GM12878 (cell line): ENCODE results near the gene DSTN. TPM values are rescaled to one million over a fixed set of nuclear protein-coding genes. Genes with fewer than 3 reads are reported as not detected.

ENCODE experiments used
- ATAC-seq: fragments of 200-7000 bp; cut with Tn5 transposase; 3 replicates; pipeline ENCODE4 v1.9.1; 2020; ENCODE audit warnings: mild to moderate bottlenecking, moderate library complexity
- BruUV-seq: library from RNA; stranded (reverse); fragments of 400-500 nt; replicated peaks from 2 replicates; lab custom pipeline; 2021; lab: Mats Ljungman, UMichigan
- CTCF ChIA-PET: fragments of 300-600 bp; sonication (Branson Sonifier 250); formaldehyde crosslinking; extraction: SDS; loops from one replicate; lab custom pipeline; 2021; ENCODE audit warnings: inconsistent platforms; lab: Yijun Ruan, JAX
- POLR2A ChIA-PET: fragments of 350-600 bp; formaldehyde crosslinking; extraction: SDS; loops from one replicate; lab custom pipeline; 2021; ENCODE audit warnings: inconsistent platforms; lab: Charles Lee
- RAD21 ChIA-PET: fragments of 300-600 bp; sonication (Branson Sonifier 250); formaldehyde crosslinking; loops from one replicate; lab custom pipeline; 2023; ENCODE audit warnings: antibody characterized with exemption; ENCODE audit not compliant: unreplicated experiment; lab: Charles Lee
- SMC1A ChIA-PET: fragments of 300-600 bp; sonication (Branson Sonifier 250); formaldehyde crosslinking; loops from one replicate; lab custom pipeline; 2023; ENCODE audit not compliant: unreplicated experiment, uncharacterized antibody; lab: Charles Lee
- DNase-seq: peaks from one replicate; pipeline ENCODE4 v3.0.0-alpha.2; 2011; ENCODE audit warnings: low read depth, low spot score
- FAIRE-seq: peaks from 3 replicates; lab custom pipeline; 2011; peaks lifted over from hg19 to GRCh38; lab: Jason Lieb, UNC
- H2AFZ ChIP-seq: 2 replicates; pipeline ENCODE4 v1.6.0; 2011; ENCODE audit warnings: low read depth, low read length, control low read depth; ENCODE audit not compliant: control insufficient read depth
- H3K27ac ChIP-seq: 2 replicates; pipeline ENCODE4 v1.5.1; 2011; ENCODE audit warnings: control low read depth; ENCODE audit not compliant: control insufficient read depth, insufficient read depth
- H3K27me3 ChIP-seq, 2 experiments: replicated peaks in 1 of 2; 2 replicates each; pipeline versions ENCODE4 v1.6.0 to v1.6.1; 2011; ENCODE audit warnings: low read length in 1 of 2; ENCODE audit not compliant: control insufficient read depth in 2 of 2, insufficient read depth in 2 of 2
- H3K36me3 ChIP-seq, 2 experiments: 2 replicates each; pipeline ENCODE4 v1.5.1; 2011; ENCODE audit warnings: low read length in 1 of 2; ENCODE audit not compliant: control insufficient read depth in 2 of 2, insufficient read depth in 2 of 2
- H3K4me1 ChIP-seq: 2 replicates; pipeline ENCODE4 v1.6.1; 2011; ENCODE audit warnings: mild to moderate bottlenecking, low read length, moderate library complexity, mixed read lengths; ENCODE audit not compliant: control insufficient read depth, insufficient read depth
- H3K4me2 ChIP-seq: 2 replicates; pipeline ENCODE4 v1.6.0; 2011; ENCODE audit warnings: control low read depth; ENCODE audit not compliant: control insufficient read depth, insufficient read depth
- H3K4me3 ChIP-seq: fragments of 200-600 bp; sonication (generic); 2 replicates; pipeline ENCODE4 v1.5.1; 2016
- H3K79me2 ChIP-seq: 2 replicates; pipeline ENCODE4 v1.6.0; 2011; ENCODE audit warnings: low read length; ENCODE audit not compliant: control insufficient read depth, insufficient read depth
- H3K9ac ChIP-seq: 2 replicates; pipeline ENCODE4 v1.8.0; 2011; ENCODE audit warnings: low read length, control low read depth, mixed read lengths; ENCODE audit not compliant: control insufficient read depth, insufficient read depth
- H3K9me3 ChIP-seq: replicated peaks from 3 replicates; pipeline ENCODE4 v1.5.1; 2011; ENCODE audit warnings: mild to moderate bottlenecking, low read length; ENCODE audit not compliant: control insufficient read depth, insufficient read depth
- H4K20me1 ChIP-seq: 2 replicates; pipeline ENCODE4 v1.6.0; 2011; ENCODE audit not compliant: control insufficient read depth, insufficient read depth
- ASH2L ChIP-seq: fragments of 300-600, 200-600 bp; sonication (generic); IDR thresholded peaks from 2 replicates; pipeline ENCODE4 v1.6.1; 2017; ENCODE audit warnings: low read depth, mild to moderate bottlenecking, borderline replicate concordance
- CREM ChIP-seq: IDR thresholded peaks from 2 replicates; pipeline ENCODE4 v1.6.1; 2014; ENCODE audit warnings: antibody characterized with exemption, low read depth
- MEF2A ChIP-seq: IDR thresholded peaks from 2 replicates; pipeline ENCODE4 v1.6.1; 2011; ENCODE audit warnings: low read depth, mild to moderate bottlenecking, low read length, moderate library complexity; ENCODE audit not compliant: insufficient read depth
- MYC ChIP-seq: IDR thresholded peaks from 2 replicates; pipeline ENCODE4 v1.6.1; 2011; ENCODE audit warnings: mild to moderate bottlenecking, low read length, moderate library complexity, inconsistent platforms; ENCODE audit not compliant: insufficient read depth, insufficient replicate concordance, insufficient read length, severe bottlenecking
- SPI1 ChIP-seq: IDR thresholded peaks from 2 replicates; pipeline ENCODE4 v1.6.1; 2011; ENCODE audit warnings: low read depth, mild to moderate bottlenecking, low read length, moderate library complexity, borderline replicate concordance; ENCODE audit not compliant: insufficient read depth
- WGBS: methylation state at CpG from one replicate; pipeline ENCODE4 v1.1.6; 2016; ENCODE audit warnings: low lambda C conversion rate; ENCODE audit not compliant: insufficient replicate concordance, insufficient coverage; ENCODE audit errors: missing lambda C conversion rate; 5-methylcytosine and 5-hydroxymethylcytosine counted together
- in situ Hi-C: fragments of 300-500 bp; cut with MboI; formaldehyde crosslinking; loops from 9 replicates; pipeline ENCODE4 v1.14.3; 2018; ENCODE audit warnings: mixed read lengths
- intact Hi-C: fragments of 100-400 bp; cut with micrococcal nuclease; formaldehyde crosslinking; loops from one replicate; pipeline ENCODE4 v1.14.2; 2022; ENCODE audit not compliant: unreplicated experiment
- polyA plus RNA-seq, 11 experiments: library from polyadenylated mRNA; depleted of rRNA in 4 of 11; unstranded in 6 of 11; stranded (reverse) in 5 of 11; fragments of >200 nt; fragmentation: Nextera tagmentation in 4 of 11; fragmentation: Illumina TruSeq in 1 of 11; extraction: Ambion mirVana in 4 of 11; extraction: Trizol in 1 of 11; gene quantifications; 1 replicate in 1 of 11; 2 replicates in 10 of 11; pipeline versions ENCODE4 v1.2.1 to v1.2.3, GENCODE V29; 2011 to 2016; ENCODE audit warnings: inconsistent platforms in 2 of 11, missing spikeins in 2 of 11, low read depth in 1 of 11
- total RNA-seq, 4 experiments: library from RNA; depleted of rRNA in 3 of 4; stranded (reverse); fragments of >200 nt in 3 of 4; fragmentation: Illumina TruSeq in 1 of 4; extraction: Trizol in 1 of 4; gene quantifications; 2 replicates each; pipeline versions ENCODE4 v1.2.1 to v1.2.3, GENCODE V29; 2013 to 2021

The DSTN gene
- total and polyA plus RNA-seq, 10 of the 15 experiments (the other 5 are each of a cell fraction or from before 2014, with no cell fraction given), result 26.7 to 137 (median 40.8) TPM

GRCh38 chr20:17634661-17635331 lies 64.9 kb downstream of the DSTN start:
- Histone ChIP-seq H3K9me3 (no peaks in the 10 kb centered on the region), H3K36me3 (peaks cover 18 to 22% of the 10 kb centered on the region in 2 experiments), H3K9ac (no peak overlapping the region), H4K20me1 (no peaks in the 10 kb centered on the region), H3K4me1 (no peaks in the 10 kb centered on the region)
- POLR2A ChIA-PET, result no interaction called here
- no peak for ATAC-seq
- DNase-seq, result no peak
- RAD21 ChIA-PET, result no interaction called here
- in situ Hi-C loops, result no loop called here
- no TSS peak for BruUV-seq
- CTCF ChIA-PET, result no interaction called here
- intact Hi-C loops, result no loop called here
- no peak for FAIRE-seq
- TF ChIP-seq SPI1 (peak; percentile 59; the same call in 1 of the 2 replicates), MYC (no peak), CREM (no peak), ASH2L (no peak), MEF2A (no peak)
- TF ChIP-seq, all 136 proteins: peak for 1
- no peak overlapping the region for H3K27ac ChIP-seq
- H3K4me2 ChIP-seq, result no peak overlapping the region
- no peak overlapping the region for H2AFZ ChIP-seq
- no peaks in the 10 kb centered on the region for H3K27me3 ChIP-seq
- WGBS, result 80% methylated on average over 13 of the region's 13 CpGs
- H3K79me2 ChIP-seq, result no peaks in the 10 kb centered on the region
- H3K4me3 ChIP-seq, result no peak overlapping the region
- SMC1A ChIA-PET, result no interaction called here
